K562 (cell line): ENCODE results near the gene MAN1A1. TPM values are rescaled to one million over a fixed set of nuclear protein-coding genes. Genes with fewer than 3 reads are reported as not detected.

Source experiments
- ATAC-seq: fragments of 200-7000 bp; cut with Tn5 transposase; 3 replicates; pipeline ENCODE4 v1.9.1; 2020; ENCODE audit warnings: moderate library complexity
- BruUV-seq: library from RNA; stranded (reverse); fragments of 400-500 nt; replicated peaks from 2 replicates; lab custom pipeline; 2021; lab: Mats Ljungman, UMichigan
- CTCF ChIA-PET: fragments of 300-600 bp; formaldehyde crosslinking; extraction: SDS; loops from one replicate; lab custom pipeline; 2021; ENCODE audit warnings: low intra/inter-chr PET ratio; lab: Yijun Ruan, JAX
- POLR2A ChIA-PET: fragments of 300-600, 350-650 bp; sonication (Branson Sonifier 250); formaldehyde crosslinking; extraction: SDS; loops from one replicate; lab custom pipeline; 2021; ENCODE audit warnings: antibody characterized with exemption, inconsistent platforms; lab: Yijun Ruan, JAX
- DNase-seq, 4 experiments: peaks; one replicate each; pipeline versions ENCODE4 v3.0.0 to v3.0.0-alpha.2; 2011 to 2018; ENCODE audit warnings: low spot score in 3 of 4, mixed read lengths in 3 of 4; ENCODE audit errors: extremely low read depth in 1 of 4
- FAIRE-seq: peaks from 2 replicates; lab custom pipeline; 2011; peaks lifted over from hg19 to GRCh38; lab: Jason Lieb, UNC
- H2AFZ ChIP-seq: 2 replicates; pipeline ENCODE4 v1.6.0; 2011; ENCODE audit warnings: low read depth, low read length, control low read depth, inconsistent platforms
- H3K27ac ChIP-seq: fragments of 200-600 bp; 3 replicates; pipeline ENCODE4 v1.8.0; 2011; ENCODE audit warnings: low read depth, mild to moderate bottlenecking, control low read depth, inconsistent platforms, low read length, moderate library complexity, mixed read lengths; ENCODE audit errors: extremely low read depth
- H3K27me3 ChIP-seq, 2 experiments: fragments of 300-600 bp in 1 of 2; 2 replicates in 1 of 2; 3 replicates in 1 of 2; pipeline versions ENCODE4 v1.6.0 to v1.8.0; 2011; ENCODE audit warnings: inconsistent platforms in 2 of 2, low read length in 2 of 2, mild to moderate bottlenecking in 1 of 2, mixed read lengths in 1 of 2, moderate library complexity in 1 of 2; ENCODE audit not compliant: control insufficient read depth in 2 of 2, insufficient read depth in 2 of 2
- H3K36me3 ChIP-seq: fragments of 300-600 bp; 3 replicates; pipeline ENCODE4 v1.8.0; 2011; ENCODE audit warnings: mild to moderate bottlenecking, low read length, inconsistent platforms; ENCODE audit not compliant: control insufficient read depth, insufficient read depth
- H3K4me1 ChIP-seq, 2 experiments: fragments of 200-600 bp in 1 of 2; replicated peaks in 1 of 2; 2 replicates in 1 of 2; 3 replicates in 1 of 2; pipeline versions ENCODE4 v1.5.1 to v1.8.0; 2011; ENCODE audit warnings: inconsistent platforms in 2 of 2, low read length in 2 of 2, mild to moderate bottlenecking in 1 of 2, mixed read lengths in 1 of 2, moderate library complexity in 1 of 2; ENCODE audit not compliant: control insufficient read depth in 2 of 2, insufficient read depth in 2 of 2
- H3K4me2 ChIP-seq: 2 replicates; pipeline ENCODE4 v1.6.1; 2011; ENCODE audit warnings: low read length, control low read depth, inconsistent platforms, mixed read lengths; ENCODE audit not compliant: insufficient read depth
- H3K4me3 ChIP-seq: fragments of 200-600 bp; sonication (generic), shearing (Covaris generic); 2 replicates; pipeline ENCODE4 v1.5.1; 2016; ENCODE audit warnings: control low read depth, inconsistent platforms
- H3K79me2 ChIP-seq: fragments of 200-600 bp; 3 replicates; pipeline ENCODE4 v1.8.0; 2011; ENCODE audit warnings: low read length, inconsistent platforms; ENCODE audit not compliant: control insufficient read depth, insufficient read depth
- H3K9ac ChIP-seq, 2 experiments: 2 replicates each; pipeline versions ENCODE4 v1.6.0 to v1.6.1; 2011; ENCODE audit warnings: low read depth in 2 of 2, low read length in 2 of 2, control low read depth in 1 of 2, inconsistent platforms in 1 of 2, mild to moderate bottlenecking in 1 of 2, mixed read lengths in 1 of 2; ENCODE audit not compliant: insufficient read depth in 1 of 2
- H3K9me1 ChIP-seq: one replicate; pipeline ENCODE4 v1.6.0; 2011; ENCODE audit warnings: inconsistent platforms, mild to moderate bottlenecking, low read length, moderate library complexity; ENCODE audit not compliant: control insufficient read depth, insufficient read depth
- H3K9me3 ChIP-seq: replicated peaks from 2 replicates; pipeline ENCODE4 v1.5.1; 2011; ENCODE audit warnings: low read depth, low read length, inconsistent platforms; ENCODE audit not compliant: control insufficient read depth, insufficient read depth
- H4K20me1 ChIP-seq: replicated peaks from 2 replicates; pipeline ENCODE4 v1.6.1; 2011; ENCODE audit warnings: low read length, inconsistent platforms, mixed read lengths; ENCODE audit not compliant: control insufficient read depth, insufficient read depth
- C11orf30 ChIP-seq: fragments of 450-650 bp; IDR thresholded peaks from 2 replicates; pipeline ENCODE4 v1.6.1; 2016; ENCODE audit warnings: low read depth, mild to moderate bottlenecking
- GTF2A2 ChIP-seq: IDR thresholded peaks from 2 replicates; pipeline ENCODE4 v1.6.1; 2016; ENCODE audit warnings: mild to moderate bottlenecking, missing genetic modification characterization, missing compliant biosample characterization
- ZFP30 ChIP-seq: fragments of 250-450 bp; sonication (Bioruptor Pico); IDR thresholded peaks from 2 replicates; pipeline ENCODE4 v1.8.0; 2022; ENCODE audit warnings: moderate library complexity, mild to moderate bottlenecking, inconsistent platforms, borderline replicate concordance
- ZNF24 ChIP-seq: fragments of 450-650 bp; IDR thresholded peaks from 2 replicates; pipeline ENCODE4 v1.6.1; 2016
- ZNF316 ChIP-seq: fragments of 450-650 bp; IDR thresholded peaks from 2 replicates; pipeline ENCODE4 v1.6.1; 2016
- ZNF551 ChIP-seq: fragments of 250-450 bp; sonication (Bioruptor Pico); IDR thresholded peaks from 2 replicates; pipeline ENCODE4 v1.5.0; 2021; ENCODE audit warnings: mild to moderate bottlenecking, moderate library complexity
- ZNF644 ChIP-seq: fragments of 200-800 bp; sonication (Bioruptor generic); IDR thresholded peaks from 2 replicates; pipeline ENCODE4 v1.6.1; 2016; ENCODE audit warnings: low read depth, missing genetic modification characterization, missing compliant biosample characterization
- in situ Hi-C: fragments of 300-500 bp; cut with MboI; formaldehyde crosslinking; loops from 4 replicates; pipeline ENCODE4 v1.15.0; 2018; ENCODE audit warnings: inconsistent platforms, mixed read lengths
- intact Hi-C: fragments of 100-400 bp; cut with micrococcal nuclease; formaldehyde crosslinking; loops from 2 replicates; pipeline ENCODE4 v1.14.2; 2022
- polyA plus RNA-seq, 8 experiments: library from polyadenylated mRNA; depleted of rRNA in 4 of 8; stranded (reverse) in 5 of 8; unstranded in 3 of 8; fragments of >200 nt; fragmentation: Nextera tagmentation in 2 of 8; fragmentation: Illumina TruSeq in 1 of 8; extraction: Ambion mirVana in 2 of 8; extraction: Trizol in 1 of 8; gene quantifications; 2 replicates each; pipeline versions ENCODE4 v1.2.1 to v1.2.3, GENCODE V29; 2011 to 2014; ENCODE audit warnings: inconsistent platforms in 1 of 8, missing spikeins in 1 of 8
- total RNA-seq, 7 experiments: library from RNA; depleted of rRNA in 6 of 7; stranded (reverse); fragments of >200 nt in 6 of 7; fragmentation: Illumina TruSeq in 2 of 7; extraction: Trizol in 2 of 7; gene quantifications; 2 replicates each; pipeline versions ENCODE4 v1.2.1 to v1.2.3, GENCODE V29; 2011 to 2021; ENCODE audit warnings: low replicate concordance in 1 of 7
- TF ChIP-seq, protein P1 (sequence below): fragments of 450-650 bp; IDR thresholded peaks from 2 replicates; pipeline ENCODE4 v1.6.1; 2016; ENCODE audit warnings: borderline replicate concordance

The MAN1A1 gene
- total and polyA plus RNA-seq, 9 of the 15 experiments (the other 6 are each of a cell fraction or from before 2014, with no cell fraction given): 24.5 to 78.4 (median 59.7) TPM

DNA sequence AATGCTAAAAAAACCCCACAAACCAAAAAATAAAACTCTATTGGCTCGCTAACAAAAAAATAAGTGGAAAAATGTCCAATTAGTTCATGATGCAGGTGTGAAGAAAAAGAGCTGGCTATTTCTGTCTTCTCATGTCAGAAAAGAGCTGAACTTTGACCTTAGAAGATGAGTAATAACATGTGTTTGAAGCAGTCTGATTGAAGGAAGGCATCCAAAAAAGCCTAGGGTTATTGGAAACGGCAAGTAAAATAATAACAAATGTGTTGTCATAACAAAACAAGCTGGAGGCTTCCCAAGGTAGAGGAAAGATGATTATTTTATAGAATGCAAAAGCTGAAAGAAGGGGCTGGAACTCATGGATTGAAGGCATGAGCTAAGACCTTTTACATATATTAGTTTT lies 176.7 kb downstream of the MAN1A1 start (continued):
- TF ChIP-seq ZFP30 (CRISPR knock-in tag): no peak

DNA sequence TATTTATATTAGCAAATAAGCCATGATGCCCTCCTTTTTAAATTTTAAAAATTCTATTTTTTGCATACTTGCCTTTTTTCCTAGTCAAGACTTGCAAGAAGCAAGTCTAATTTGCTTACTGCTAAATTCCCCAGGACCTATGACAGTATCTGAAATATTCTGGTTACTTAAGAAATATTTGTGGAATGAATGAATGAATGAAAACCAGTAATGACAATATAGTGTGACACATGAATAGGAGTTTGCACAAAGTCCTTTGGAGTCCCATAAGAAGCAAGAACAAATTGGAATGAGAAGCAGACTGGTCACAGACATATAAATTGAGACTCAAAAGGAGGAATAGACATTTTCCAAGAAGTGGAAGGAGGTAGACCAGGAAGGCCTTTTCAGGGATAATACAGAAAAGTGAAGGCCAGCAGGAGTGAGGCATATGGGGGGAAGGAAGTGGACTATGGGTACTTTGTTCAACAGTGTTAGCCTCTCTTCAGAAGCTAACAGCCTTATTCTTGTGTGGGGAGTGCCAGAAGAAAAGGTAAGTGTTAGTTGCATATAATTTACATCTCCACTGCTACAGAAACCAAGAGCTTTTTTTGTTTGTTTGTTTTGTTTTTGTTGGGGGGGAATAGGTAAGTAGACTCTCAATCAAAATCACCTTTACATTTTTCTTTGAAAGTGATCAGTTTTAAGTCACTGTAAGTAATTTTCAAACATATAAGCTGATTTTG lies 177.5 kb downstream of the MAN1A1 start:
- Histone ChIP-seq H3K9ac (no peak overlapping the region), H3K36me3 (peaks cover 8% of the 10 kb centered on the region; the same call in 1 of the 3 replicates), H3K27ac (no peak overlapping the region), H3K79me2 (no peaks in the 10 kb centered on the region), H3K4me2 (no peak overlapping the region), H3K9me3 (no peaks in the 10 kb centered on the region), H3K9me1 (no peaks in the 10 kb centered on the region), H4K20me1 (no peaks in the 10 kb centered on the region), H3K4me1 (peaks cover 0 to 20% of the 10 kb centered on the region in 2 experiments; a peak in 3 of 5 replicates), H3K27me3 (no peaks in the 10 kb centered on the region), H3K4me3 (no peak overlapping the region), H2AFZ (peak overlapping the region; percentile 11; the same call in 1 of the 2 replicates)
- ATAC-seq (peak; percentile 28), DNase-seq (no peak), FAIRE-seq (no peak)
- in situ Hi-C loops: no loop called here
- ChIA-PET POLR2A (interaction anchor here (0.6 to 1.9 kb wide), 8 partner anchors 7 to 179 kb away, joined by 3 to 6 read pairs (median 3); no protein-coding TSS in a partner anchor), CTCF (no interaction called here)
- TF ChIP-seq ZNF316: peak; percentile 27; the same call in 1 of the 2 replicates
- no peak for TF ChIP-seq ZNF551 (CRISPR knock-in tag)
- no peak for TF ChIP-seq ZNF644 (tag)
- peak; percentile 64 for TF ChIP-seq ZNF24
- no peak for TF ChIP-seq GTF2A2 (tag)
- peak; percentile 19; the same call in 1 of the 2 replicates for TF ChIP-seq C11orf30
- TF ChIP-seq, protein P1, sequence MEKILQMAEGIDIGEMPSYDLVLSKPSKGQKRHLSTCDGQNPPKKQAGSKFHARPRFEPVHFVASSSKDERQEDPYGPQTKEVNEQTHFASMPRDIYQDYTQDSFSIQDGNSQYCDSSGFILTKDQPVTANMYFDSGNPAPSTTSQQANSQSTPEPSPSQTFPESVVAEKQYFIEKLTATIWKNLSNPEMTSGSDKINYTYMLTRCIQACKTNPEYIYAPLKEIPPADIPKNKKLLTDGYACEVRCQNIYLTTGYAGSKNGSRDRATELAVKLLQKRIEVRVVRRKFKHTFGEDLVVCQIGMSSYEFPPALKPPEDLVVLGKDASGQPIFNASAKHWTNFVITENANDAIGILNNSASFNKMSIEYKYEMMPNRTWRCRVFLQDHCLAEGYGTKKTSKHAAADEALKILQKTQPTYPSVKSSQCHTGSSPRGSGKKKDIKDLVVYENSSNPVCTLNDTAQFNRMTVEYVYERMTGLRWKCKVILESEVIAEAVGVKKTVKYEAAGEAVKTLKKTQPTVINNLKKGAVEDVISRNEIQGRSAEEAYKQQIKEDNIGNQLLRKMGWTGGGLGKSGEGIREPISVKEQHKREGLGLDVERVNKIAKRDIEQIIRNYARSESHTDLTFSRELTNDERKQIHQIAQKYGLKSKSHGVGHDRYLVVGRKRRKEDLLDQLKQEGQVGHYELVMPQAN: 0 out of 2 replicates have a peak, but pooled peaks have one; percentile 17
- intact Hi-C loops: loop anchor here (2.0 kb wide), 1 partner anchor 33 kb away; no protein-coding TSS in a partner anchor
- no TSS peak for BruUV-seq
